IPS-NIHi7 (cell line): Measurements from ENCODE around the gene SPTBN4.
"Not testable (repeated sequence)": the region's sequence is repeated elsewhere in the genome, so short reads cannot be mapped to it uniquely, and the experiment has no call there.

ENCODE experiments used
- DNase-seq: peaks from one replicate; pipeline ENCODE4 v3.0.0; 2012; ENCODE audit warnings: mixed read lengths; ENCODE audit errors: extremely low spot score

SPTBN4 gene

GRCh38 chr19:40464059-40465024 is 2.5 kb upstream of the SPTBN4 start:
- peak; percentile 68 for DNase-seq

GRCh38 chr19:40465025-40465556 is 1.7 kb upstream of the SPTBN4 start:
- DNase-seq, result no peak

- peak; percentile 98 for DNase-seq
Observed at GRCh38 chr19:40465557-40466218, 1.1 kb upstream of the SPTBN4 start, which contains the start of gene BLVRB. Gene BLVRB, minus strand, starts transcription at chr19:40465745. Its CDS starts 57 bp downstream, at chr19:40465688.

GRCh38 chr19:40466219-40466984 is 399 bp upstream of the SPTBN4 start:
- DNase-seq, result no peak

- DNase-seq, result no peak
Observed at GRCh38 chr19:40469011-40469410, 2.2 kb downstream of the SPTBN4 start.

GRCh38 chr19:40471111-40471510 is 4.3 kb downstream of the SPTBN4 start:
- DNase-seq, result no peak

- DNase-seq, result no peak
Observed at GRCh38 chr19:40472516-40472915, 5.7 kb downstream of the SPTBN4 start.

- DNase-seq, result no peak
Observed at GRCh38 chr19:40474737-40475136, 7.9 kb downstream of the SPTBN4 start.

- not testable (repeated sequence) for DNase-seq
Observed at GRCh38 chr19:40475878-40476644, 9.3 kb downstream of the SPTBN4 start.

- no peak for DNase-seq
Observed at GRCh38 chr19:40486017-40486416, 19.2 kb downstream of the SPTBN4 start.

- DNase-seq, result no peak
Observed at GRCh38 chr19:40489882-40490230, 23.1 kb downstream of the SPTBN4 start.

GRCh38 chr19:40492274-40492673 is 25.5 kb downstream of the SPTBN4 start:
- no peak for DNase-seq

- DNase-seq, result no peak
Observed at GRCh38 chr19:40493778-40494177, 27.0 kb downstream of the SPTBN4 start.

GRCh38 chr19:40494191-40494838 is 27.5 kb downstream of the SPTBN4 start:
- no peak for DNase-seq

- no peak for DNase-seq
Observed at GRCh38 chr19:40497214-40497613, 30.4 kb downstream of the SPTBN4 start.

- DNase-seq, result no peak
Observed at GRCh38 chr19:40499320-40499719, 32.5 kb downstream of the SPTBN4 start.

GRCh38 chr19:40500678-40501530 is 34.1 kb downstream of the SPTBN4 start:
- not testable (repeated sequence) for DNase-seq

- DNase-seq, result no peak
Observed at GRCh38 chr19:40501599-40501998, 34.8 kb downstream of the SPTBN4 start.

GRCh38 chr19:40502081-40502480 is 35.3 kb downstream of the SPTBN4 start:
- DNase-seq, result no peak
